ENCODE results near the gene LY6G6F.

Gene LY6G6F

DNA sequence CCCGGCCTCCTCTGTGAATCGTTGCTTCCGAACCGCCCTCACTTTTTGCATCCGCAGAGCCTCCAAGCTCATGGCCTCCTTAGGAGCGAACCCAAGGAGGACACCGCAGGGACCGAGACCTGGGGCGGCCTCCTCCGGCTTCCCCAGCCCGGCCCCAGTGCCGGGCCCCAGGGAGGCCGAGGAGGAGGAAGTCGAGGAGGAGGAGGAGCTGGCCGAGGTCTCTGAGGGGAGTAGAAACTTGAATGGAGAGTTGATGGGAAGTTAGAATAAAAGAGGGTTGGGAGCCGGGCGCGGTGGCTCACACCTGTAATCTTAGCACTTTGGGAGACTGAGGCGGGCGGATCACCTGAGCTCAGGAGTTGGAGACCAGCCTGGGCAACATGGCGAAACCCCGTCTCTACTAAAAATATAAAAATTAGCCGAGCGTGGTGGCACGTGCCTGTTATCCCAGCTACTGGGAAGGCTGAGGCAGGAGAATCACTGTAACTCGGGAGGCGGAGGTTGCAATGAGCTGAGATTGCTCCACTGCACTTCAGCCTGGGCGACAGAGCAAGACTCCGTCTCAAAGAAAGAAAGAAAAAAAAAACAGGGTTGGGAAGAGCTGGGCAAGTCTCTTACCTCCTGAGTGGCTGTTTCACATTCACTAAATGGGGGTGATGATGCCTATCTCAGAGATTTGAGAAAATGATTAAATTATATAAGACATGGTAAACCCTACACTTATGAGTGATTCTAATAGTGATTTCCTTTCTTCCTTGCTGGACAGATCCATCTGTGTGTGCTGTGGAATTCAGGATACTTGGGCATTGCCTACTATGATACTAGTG, 33.9 kb downstream of the LY6G6F start:
- H3K27me3 Mint-ChIP-seq: no peaks in the 10 kb centered on the region
- H3K27ac Mint-ChIP-seq: peak overlapping the region; percentile 95
- peaks cover 27 to 40% of the 10 kb centered on the region in 2 donors for H3K36me3 Mint-ChIP-seq
- no peak for DNase-seq
- peak overlapping the region; percentile 93 to 98 for H3K4me3 Mint-ChIP-seq
- peaks cover 27 to 51% of the 10 kb centered on the region in 2 donors for H3K4me1 Mint-ChIP-seq
- no peaks in the 10 kb centered on the region for H3K9me3 Mint-ChIP-seq
- ATAC-seq (replicated peaks): peak; percentile 2 to 3

GRCh38 chr6:31741815-31742214, 35.1 kb downstream of the LY6G6F start:
- Mint-ChIP-seq H3K4me3 (no peak overlapping the region), H3K36me3 (peaks cover 25 to 35% of the 10 kb centered on the region in 2 donors), H3K27ac (no peak overlapping the region), H3K27me3 (no peaks in the 10 kb centered on the region), H3K4me1 (peaks cover 24 to 48% of the 10 kb centered on the region in 2 donors), H3K9me3 (no peaks in the 10 kb centered on the region)
- no peak for DNase-seq
- no peak for ATAC-seq (replicated peaks)

- DNase-seq: no peak
- Mint-ChIP-seq H3K4me1 (peaks cover 17 to 37% of the 10 kb centered on the region in 2 donors), H3K27me3 (no peaks in the 10 kb centered on the region), H3K36me3 (peaks cover 29 to 42% of the 10 kb centered on the region in 2 donors), H3K4me3 (no peak overlapping the region), H3K27ac (peak overlapping the region; percentile 11), H3K9me3 (no peaks in the 10 kb centered on the region)
- ATAC-seq (replicated peaks): no peak
These were observed 36.2 kb downstream of the LY6G6F start for GRCh38 chr6:31742894-31743293.

DNA sequence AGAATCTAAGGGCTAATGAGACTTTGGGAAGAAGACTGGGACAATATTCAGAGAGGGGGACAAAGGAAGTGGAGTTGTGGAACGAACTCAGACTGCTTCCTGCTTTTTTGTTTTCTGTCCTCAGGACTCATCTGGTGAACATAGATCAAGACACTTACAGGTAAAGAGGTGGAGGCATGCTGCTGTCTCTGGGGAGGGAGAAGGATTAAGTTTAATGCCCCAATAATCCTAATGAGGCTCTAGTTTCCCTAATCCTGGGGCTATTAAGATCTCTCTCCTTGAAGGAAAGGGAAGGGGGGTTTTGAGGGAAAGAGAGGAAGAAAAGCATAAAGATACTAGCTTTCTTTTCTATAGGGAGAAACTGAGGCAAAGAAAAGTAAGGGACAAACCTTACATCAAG, 37.8 kb downstream of the LY6G6F start:
- H3K27me3 Mint-ChIP-seq: no peaks in the 10 kb centered on the region
- no peak for DNase-seq
- H3K27ac Mint-ChIP-seq: no peak overlapping the region
- no peak overlapping the region for H3K4me3 Mint-ChIP-seq
- no peaks in the 10 kb centered on the region for H3K9me3 Mint-ChIP-seq
- peaks cover 29 to 42% of the 10 kb centered on the region in 2 donors for H3K36me3 Mint-ChIP-seq
- peaks cover 3 to 22% of the 10 kb centered on the region in 2 donors for H3K4me1 Mint-ChIP-seq
- ATAC-seq (replicated peaks): no peak

DNA sequence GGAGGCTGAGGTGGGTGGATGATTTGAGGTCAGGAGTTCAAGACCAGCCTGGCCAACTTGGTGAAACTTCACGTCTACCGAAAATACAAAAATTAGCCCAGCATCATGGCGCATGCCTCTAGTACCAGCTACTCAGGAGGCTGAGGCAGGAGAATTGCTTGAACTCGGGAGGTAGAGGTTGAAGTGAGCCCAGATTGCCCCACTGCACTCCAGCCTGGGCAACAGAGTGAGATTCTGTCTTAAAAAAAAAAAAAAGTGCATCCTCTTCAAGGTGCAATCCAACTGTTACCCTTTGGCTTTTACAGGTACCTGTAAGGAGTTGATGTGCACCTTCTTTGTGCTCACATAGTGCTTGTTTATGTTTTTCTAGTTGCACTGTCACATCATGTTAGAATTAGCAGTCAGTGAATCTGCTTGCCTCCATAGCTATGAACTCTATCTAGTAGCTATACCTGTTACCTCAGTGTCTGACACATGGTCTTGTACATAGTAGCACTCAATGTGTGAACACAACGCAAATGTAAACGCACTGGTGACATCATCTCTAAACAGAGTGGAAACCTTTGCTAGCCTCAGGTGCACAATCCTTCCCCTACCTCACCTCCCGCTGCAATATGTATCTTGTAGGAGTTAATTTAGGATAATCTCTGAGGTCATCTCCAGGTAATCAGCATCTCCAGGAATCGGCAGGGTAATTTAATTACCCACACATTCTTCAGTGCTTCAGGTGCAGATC, 42.8 kb downstream of the LY6G6F start:
- DNase-seq: no peak
- Mint-ChIP-seq H3K4me1 (peaks cover 0 to 2% of the 10 kb centered on the region in 2 donors), H3K27me3 (no peaks in the 10 kb centered on the region), H3K9me3 (no peaks in the 10 kb centered on the region), H3K36me3 (peaks cover 17 to 19% of the 10 kb centered on the region in 2 donors), H3K27ac (no peak overlapping the region), H3K4me3 (no peak overlapping the region)
- ATAC-seq (replicated peaks): no peak

GRCh38 chr6:31750411-31751022, 43.9 kb downstream of the LY6G6F start:
- peaks cover 11% of the 10 kb centered on the region in 2 donors for H3K36me3 Mint-ChIP-seq
- DNase-seq: no peak
- no peaks in the 10 kb centered on the region for H3K9me3 Mint-ChIP-seq
- H3K27ac Mint-ChIP-seq: no peak overlapping the region
- H3K27me3 Mint-ChIP-seq: no peaks in the 10 kb centered on the region
- no peak overlapping the region for H3K4me3 Mint-ChIP-seq
- H3K4me1 Mint-ChIP-seq: peaks cover 0 to 2% of the 10 kb centered on the region in 2 donors
- no peak for ATAC-seq (replicated peaks)

DNA sequence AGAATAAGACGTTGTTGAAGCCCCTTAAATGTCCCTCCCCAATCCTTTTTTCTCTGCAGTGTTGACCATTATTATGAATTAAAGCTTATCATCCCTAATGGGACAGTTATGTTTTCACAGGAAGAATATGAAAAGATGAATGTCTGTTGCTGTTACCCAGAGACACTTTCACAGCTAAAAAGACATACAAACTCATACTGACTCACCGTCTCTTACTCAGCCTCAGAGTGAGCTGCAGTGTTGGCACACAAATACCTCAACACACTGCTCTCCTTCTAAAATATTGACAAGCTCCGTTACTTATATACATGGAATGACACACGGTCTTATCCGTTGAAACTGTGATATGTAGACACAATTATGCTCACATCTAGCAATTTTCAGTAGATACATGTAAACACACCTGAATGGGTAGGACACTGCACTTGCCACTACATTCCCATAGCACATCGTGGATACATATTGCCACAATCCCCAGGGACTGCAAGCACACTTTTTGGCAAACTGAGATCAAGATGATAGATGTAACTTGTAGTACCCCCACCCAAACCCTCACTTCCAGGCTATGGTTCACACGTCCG, 46.2 kb downstream of the LY6G6F start:
- DNase-seq (no peak), ATAC-seq (replicated peaks) (no peak)
- no peak overlapping the region for H3K4me3 Mint-ChIP-seq
- H3K4me1 Mint-ChIP-seq: peaks cover 0 to 2% of the 10 kb centered on the region in 2 donors
- no peak overlapping the region for H3K27ac Mint-ChIP-seq
- H3K27me3 Mint-ChIP-seq: no peaks in the 10 kb centered on the region
- H3K9me3 Mint-ChIP-seq: no peaks in the 10 kb centered on the region
- H3K36me3 Mint-ChIP-seq: peaks cover 3 to 4% of the 10 kb centered on the region in 2 donors

- no peak for ATAC-seq (replicated peaks)
- Mint-ChIP-seq H3K4me3 (no peak overlapping the region), H3K36me3 (peaks cover 17 to 28% of the 10 kb centered on the region in 2 donors), H3K27me3 (no peaks in the 10 kb centered on the region), H3K9me3 (no peaks in the 10 kb centered on the region), H3K27ac (peak overlapping the region; percentile 28), H3K4me1 (peaks cover 0 to 8% of the 10 kb centered on the region in 2 donors)
- no peak for DNase-seq
These were observed 51.6 kb downstream of the LY6G6F start for GRCh38 chr6:31758281-31758680.

All from stimulated activated naive B cell treated with anti-CD40 and anti-IgM and Interleukin-4, amounts not matched to agents 10 μg/mL and 1 μg/mL and 100 μg/mL, for 72 hours (primary cell).